ENCODE data around the gene NKAIN1.

- no peak for TF ChIP-seq POLR2A (IDR thresholded peaks at IDR 0.05)
- TF ChIP-seq, protein P1, sequence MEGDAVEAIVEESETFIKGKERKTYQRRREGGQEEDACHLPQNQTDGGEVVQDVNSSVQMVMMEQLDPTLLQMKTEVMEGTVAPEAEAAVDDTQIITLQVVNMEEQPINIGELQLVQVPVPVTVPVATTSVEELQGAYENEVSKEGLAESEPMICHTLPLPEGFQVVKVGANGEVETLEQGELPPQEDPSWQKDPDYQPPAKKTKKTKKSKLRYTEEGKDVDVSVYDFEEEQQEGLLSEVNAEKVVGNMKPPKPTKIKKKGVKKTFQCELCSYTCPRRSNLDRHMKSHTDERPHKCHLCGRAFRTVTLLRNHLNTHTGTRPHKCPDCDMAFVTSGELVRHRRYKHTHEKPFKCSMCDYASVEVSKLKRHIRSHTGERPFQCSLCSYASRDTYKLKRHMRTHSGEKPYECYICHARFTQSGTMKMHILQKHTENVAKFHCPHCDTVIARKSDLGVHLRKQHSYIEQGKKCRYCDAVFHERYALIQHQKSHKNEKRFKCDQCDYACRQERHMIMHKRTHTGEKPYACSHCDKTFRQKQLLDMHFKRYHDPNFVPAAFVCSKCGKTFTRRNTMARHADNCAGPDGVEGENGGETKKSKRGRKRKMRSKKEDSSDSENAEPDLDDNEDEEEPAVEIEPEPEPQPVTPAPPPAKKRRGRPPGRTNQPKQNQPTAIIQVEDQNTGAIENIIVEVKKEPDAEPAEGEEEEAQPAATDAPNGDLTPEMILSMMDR (IDR thresholded peaks at IDR 0.05) = no peak
These were observed 1.6 kb upstream of the NKAIN1 start for GRCh38 chr1:31241321-31241720.

All from ovary (tissue), 3 donors.